ENCODE results near the gene DDX31.
A peak's percentile ranks its signal among the peaks of the same experiment; 100 is the strongest.

Gene DDX31

DNA sequence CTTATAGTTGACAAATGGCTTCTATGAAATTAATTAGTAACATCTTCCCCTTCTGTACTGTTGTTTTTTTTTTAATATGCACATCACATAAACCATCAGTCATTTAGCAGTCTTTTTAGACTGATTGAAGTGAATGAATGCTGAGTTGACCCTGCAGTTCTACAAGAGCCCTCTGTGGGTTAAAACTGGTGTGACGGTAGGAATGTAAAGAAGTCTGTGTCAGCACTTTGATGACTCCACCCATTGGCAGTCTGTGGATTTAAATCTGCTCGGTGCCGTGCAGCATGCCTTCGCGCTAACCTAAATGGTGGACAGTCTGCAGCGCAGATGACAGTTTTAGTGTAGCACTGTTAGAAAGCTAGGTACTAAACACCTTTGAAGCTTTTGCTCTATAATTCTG lies 3.6 kb upstream of the DDX31 start:
- DNase-seq (ENCODE audit: low read depth in 2 of 2, low spot score in 1 of 2): no peak

DNA sequence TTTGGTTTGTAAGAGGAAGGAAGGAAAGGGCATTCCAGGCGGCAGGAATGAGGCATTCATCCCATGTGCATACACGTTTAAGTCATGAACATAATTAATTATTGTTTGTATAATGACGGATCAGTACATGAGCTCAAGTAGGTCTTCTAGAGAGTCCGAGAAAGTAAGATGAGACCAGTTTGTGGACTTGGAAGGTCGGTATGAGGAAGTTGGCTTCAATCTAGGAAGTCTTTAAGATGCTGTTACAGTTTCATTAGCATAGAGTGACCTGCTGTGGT lies 2.6 kb upstream of the DDX31 start:
- DNase-seq (ENCODE audit: low read depth in 2 of 2, low spot score in 1 of 2): no peak

DNA sequence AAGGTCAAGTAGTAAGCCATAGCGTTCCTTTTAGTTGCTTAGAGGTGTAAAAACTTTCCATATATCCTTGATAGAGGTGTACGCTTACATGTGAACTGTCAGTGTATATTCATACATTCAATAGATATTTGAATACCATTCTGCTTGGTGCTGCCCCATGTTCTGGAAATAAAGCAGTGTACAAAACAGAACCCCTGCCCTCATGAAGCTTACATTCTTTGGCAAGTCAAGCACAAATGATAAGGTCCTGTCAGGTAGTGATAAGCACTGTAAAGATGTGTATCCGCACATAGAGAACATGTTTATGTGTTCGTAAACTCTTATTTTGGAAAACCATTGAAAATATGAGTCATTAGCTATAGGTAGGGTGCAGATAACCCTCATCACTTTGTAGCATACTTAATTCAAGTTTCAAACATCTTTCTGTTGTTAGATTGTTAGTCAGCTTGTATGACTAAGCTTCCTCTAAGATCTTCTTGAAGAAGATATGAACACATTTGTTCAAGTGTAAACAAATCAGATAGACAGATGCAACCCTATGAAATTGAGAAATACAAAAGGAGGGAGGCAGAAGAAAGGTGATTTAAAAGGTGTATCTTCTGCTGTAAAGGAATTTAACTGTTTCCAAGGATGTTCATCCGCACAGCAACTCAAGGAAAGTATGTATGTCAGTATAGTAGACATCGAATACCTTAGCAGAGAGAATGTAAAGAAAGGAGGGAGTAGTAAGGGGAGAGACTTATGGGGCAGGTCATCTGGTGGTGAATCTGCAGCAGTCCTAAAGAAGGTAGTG lies 2.0 kb upstream of the DDX31 start:
- no peak for DNase-seq (ENCODE audit: low read depth in 2 of 2, low spot score in 1 of 2)

DNA sequence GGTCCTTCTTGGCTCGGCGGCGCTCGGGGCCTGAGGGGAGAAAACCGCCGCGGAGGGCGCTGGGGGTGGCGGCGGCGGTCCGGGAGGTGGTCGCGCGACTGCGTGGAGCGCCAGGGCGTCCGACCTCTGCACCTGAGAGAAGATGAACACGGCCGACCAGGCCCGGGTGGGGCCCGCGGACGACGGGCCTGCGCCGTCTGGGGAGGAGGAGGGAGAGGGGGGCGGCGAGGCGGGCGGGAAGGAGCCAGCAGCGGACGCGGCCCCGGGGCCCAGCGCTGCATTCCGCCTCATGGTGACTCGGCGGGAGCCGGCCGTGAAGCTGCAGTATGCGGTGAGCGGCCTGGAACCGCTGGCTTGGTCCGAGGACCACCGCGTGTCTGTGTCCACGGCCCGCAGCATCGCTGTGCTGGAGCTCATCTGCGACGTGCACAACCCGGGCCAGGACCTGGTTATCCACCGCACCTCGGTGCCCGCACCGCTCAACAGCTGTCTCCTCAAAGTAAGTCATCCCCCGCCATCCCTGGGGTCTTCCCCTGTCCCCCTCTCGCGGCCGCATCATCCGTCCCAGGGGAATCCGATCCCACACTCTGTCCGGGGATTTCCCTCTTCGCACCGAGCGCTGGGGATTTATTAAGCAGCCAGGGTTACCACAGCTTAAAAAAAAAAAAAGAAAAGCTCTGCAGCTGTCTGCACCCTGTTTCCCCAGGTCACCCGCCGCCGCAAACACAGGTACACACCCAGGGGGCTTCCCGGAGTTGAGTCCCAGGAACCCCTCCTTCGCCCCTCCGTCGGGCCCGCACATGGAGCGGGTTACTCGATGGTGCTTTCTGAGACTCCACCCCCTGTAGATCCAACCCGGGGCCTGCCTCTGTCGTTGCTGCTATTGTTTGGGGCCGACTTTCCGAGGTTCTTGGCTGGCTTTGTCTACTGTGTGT lies 941 bp upstream of the DDX31 start, which contains the start of gene GTF3C4:
Gene GTF3C4 (plus strand): TSS at position 8 of the 935 bp plus-strand sequence. CDS start 135 bp downstream, at position 143.
- peak in 1 of 2 donors; percentile 16 for DNase-seq (ENCODE audit: low read depth in 2 of 2, low spot score in 1 of 2)

DNA sequence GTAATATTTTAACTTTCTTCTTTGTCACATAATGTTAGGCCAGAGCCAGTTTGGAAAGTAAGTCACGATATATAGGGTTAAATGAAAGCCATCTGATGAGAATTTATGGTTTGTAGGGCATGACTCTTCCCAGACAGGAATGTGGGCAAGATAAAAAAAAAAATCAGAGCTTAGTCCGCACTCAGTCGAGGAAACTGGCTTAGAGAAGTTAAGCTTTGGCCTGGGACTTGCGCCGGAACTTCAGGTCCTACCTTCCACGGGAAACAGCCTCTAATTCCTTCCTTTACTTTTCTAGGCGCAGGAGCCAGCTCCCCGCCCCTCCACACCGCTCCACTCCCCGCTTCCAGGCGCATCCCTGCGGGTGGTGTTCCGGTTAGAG lies 475 bp downstream of the DDX31 start:
- no peak for DNase-seq (ENCODE audit: low read depth in 2 of 2, low spot score in 1 of 2)

DNA sequence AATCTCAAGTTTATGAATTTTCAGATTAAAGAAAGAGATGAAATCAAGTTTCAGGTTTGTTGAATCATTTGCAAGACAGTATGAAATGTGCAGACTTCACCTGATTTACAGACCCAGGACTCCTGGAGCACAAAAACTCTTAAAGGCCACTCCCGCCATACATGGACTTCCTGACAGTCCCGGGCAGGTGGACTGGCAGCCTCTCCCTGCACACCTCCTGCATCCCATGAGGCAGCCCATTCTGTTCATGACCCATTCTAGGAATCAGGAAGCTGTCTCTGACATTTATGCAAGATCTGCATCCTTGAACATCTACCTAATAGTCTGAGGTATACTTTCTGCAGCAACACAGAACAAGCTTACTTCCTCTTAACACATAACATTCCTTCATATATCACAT lies 5.9 kb downstream of the DDX31 start:
- DNase-seq (ENCODE audit: low read depth in 2 of 2, low spot score in 1 of 2): no peak

DNA sequence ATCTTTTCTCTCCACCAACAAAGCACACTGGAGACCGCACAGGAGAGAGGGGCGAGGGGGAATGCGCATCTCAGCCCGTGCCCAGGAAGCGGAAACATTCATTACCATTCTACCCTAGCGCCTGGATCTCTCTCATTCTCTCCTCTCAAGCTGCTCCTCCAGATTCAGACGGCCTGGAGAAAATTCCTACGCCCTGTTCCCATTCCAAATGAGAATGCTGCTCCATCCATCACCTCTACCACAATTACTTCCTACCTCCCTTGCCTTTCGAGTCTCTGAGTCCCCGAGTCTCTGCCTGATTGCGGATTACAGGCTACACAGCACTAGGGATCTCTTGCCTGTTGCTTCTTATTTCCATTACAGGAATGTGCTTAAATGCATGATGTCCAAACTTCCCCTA lies 6.7 kb downstream of the DDX31 start:
- no peak for DNase-seq (ENCODE audit: low read depth in 2 of 2, low spot score in 1 of 2)

DNA sequence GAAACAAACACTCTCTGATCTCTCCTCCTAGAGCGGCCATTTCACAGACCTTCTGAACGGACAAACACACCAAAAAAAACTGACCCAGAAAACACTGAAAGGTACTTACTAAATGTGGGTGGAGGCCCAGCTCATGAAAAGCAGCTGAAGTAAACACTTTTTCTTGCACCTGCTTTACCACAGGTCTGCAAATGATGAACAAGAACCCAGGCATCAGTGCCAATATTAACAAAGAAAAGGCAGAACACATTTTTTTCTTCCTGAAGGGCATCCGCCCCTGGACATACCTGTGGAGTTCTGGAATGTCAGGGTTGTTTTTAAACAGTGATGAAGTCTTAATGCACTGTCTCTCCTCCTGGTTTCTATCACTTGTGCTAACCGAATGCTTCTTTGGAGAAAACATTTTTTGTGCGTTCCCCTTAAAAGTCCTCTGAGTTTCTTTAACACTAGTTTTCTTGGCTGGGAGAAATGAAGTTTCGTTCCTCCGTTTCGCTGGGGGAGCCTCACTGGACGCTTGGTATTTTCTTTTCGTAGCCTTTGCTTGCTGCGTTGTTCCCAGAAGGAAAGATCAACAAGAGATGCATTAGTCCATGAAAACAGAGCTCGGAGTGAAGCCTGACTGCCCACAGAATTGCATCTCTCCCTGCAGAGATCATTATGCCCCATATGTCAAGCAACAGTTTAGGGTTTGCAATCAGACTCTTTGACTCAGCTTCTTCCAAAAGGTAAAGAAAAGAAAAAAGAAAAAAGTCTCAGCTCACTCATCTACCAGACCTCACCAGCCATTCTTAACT lies 7.4 kb downstream of the DDX31 start:
- no peak for DNase-seq (ENCODE audit: low read depth in 2 of 2, low spot score in 1 of 2)

DNA sequence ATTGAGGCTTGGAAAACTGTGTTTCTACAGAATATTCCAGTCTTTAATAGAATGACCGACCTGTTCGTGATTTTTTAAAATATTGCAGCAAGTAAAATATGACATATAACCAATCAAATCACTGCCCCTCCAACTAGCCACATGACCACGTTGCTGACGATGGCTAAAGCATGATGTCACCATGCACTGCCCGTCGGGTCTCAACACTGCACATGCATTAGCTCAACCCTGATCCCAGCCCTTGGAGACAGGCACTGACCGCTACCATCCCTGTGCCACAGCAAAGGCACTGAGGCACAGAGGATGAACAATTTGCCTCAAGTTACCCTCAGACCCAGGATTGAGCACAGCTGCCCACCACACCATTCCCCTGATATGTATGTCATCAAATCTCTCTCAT lies 13.5 kb downstream of the DDX31 start:
- no peak for DNase-seq (ENCODE audit: low read depth in 2 of 2, low spot score in 1 of 2)

DNA sequence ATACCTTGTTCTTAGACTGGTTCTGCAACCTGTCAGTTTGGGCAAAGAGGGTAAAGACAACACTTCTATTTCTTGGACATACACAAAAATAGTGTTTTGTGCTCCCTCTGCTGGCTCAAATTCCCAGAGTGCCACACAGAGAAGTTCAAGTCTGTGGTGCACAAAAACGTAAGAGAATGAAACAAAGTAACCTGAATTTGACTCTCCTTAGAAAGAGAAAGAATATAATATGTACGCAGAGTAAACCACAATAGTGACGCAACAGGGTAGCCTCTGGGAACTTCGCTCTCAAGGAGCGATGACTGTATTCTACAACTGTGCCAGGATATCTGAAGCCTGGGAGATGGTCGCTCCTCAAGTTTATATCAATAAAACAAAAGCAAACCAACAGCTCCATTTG lies 18.5 kb downstream of the DDX31 start:
- DNase-seq (ENCODE audit: low read depth in 2 of 2, low spot score in 1 of 2): no peak

DNA sequence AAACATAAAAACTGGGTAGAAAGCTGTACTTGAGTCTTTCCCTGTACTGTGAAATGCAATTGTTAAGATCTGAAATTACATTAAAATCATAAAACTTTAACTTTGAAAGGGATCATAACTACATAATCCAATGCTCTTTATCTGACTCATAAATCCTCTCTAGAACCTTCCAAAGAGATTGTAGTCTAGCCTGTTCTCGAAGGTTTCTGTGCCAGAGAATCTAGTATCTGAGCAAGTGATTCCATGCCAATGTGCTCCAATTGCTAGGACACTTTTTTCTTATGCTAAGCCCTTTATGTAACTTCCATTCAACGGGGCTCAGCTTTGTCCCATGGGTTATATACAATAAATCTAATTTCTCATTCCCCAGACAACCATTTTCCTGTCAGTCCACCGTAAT lies 21.1 kb downstream of the DDX31 start:
- no peak for DNase-seq (ENCODE audit: low read depth in 2 of 2, low spot score in 1 of 2)

DNA sequence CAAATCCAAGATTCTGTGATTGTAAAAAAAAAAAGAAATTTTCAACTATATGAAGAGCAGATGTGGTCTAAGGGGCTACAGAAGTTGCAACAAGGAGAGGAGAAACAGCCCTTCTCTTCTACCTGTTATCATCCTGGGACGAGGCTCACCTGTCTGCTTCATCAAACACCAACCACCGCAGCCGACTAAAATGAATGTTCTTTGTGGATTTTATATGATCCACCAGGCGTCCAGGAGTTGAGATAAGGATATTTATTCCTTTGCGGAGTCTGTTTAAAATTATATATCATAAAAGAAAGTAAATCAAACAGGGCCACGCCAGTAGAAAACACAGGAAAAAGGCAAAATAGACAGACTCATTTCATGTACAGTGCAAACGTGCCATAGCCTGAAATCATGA lies 21.5 kb downstream of the DDX31 start:
- DNase-seq (ENCODE audit: low read depth in 2 of 2, low spot score in 1 of 2): no peak

DNA sequence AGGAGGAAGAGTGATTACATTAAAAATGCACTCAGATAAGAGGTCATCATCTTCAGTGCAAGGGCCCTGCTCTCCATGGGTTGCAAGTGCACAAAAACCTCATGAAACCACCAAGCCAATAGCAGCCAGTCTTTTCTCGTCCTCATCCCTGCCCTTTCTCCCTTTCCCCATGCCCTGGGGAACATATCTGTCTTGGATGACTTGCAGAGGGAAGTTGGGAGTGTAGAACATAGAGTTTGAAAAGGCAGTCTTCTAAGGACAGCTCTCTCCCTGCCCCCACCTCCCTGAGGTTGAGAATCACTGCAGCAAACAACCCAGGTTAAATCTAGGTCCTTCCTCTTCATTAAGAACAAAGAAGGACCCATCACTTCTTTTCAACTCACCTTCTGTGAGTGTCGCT lies 22.0 kb downstream of the DDX31 start:
- DNase-seq (ENCODE audit: low read depth in 2 of 2, low spot score in 1 of 2): no peak

DNA sequence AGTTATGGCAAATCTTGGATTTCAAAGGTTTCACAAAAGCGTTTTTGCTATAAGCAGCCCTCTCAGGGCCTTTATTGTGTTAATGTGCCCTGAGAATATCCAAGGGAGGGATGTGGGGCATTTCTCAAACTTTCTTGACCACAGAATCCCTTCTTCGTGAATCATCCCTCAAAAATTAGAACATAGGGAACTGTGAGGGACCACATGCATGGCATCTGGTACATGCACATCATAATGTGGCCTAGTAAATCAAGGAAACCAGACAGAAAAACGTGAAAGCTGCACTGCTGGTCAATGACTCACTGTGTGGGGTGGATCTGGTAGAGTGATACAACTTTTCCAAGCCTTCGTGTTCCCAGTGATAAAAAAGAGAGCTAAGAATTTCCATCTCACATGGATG lies 22.4 kb downstream of the DDX31 start:
- no peak for DNase-seq (ENCODE audit: low read depth in 2 of 2, low spot score in 1 of 2)

DNA sequence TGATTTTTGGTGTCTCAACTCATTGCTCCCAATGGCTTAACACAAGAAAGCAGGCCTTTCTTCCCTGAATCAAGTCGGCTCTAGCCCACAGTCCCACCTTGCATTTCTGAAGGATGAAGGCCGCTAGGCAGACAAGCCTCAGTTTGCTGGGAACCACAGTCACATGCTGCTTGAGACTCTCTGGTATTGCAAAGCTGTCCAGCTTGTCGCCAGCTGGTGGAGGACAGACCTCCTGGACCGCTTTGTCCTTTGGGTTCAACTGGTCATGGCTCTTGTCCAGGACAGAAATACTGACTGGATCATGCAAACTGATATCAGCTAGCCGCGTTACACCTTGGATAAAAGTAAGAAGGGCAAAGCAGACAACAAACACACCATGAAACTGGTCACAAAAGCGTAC lies 23.1 kb downstream of the DDX31 start:
- DNase-seq (ENCODE audit: low read depth in 2 of 2, low spot score in 1 of 2): no peak

DNA sequence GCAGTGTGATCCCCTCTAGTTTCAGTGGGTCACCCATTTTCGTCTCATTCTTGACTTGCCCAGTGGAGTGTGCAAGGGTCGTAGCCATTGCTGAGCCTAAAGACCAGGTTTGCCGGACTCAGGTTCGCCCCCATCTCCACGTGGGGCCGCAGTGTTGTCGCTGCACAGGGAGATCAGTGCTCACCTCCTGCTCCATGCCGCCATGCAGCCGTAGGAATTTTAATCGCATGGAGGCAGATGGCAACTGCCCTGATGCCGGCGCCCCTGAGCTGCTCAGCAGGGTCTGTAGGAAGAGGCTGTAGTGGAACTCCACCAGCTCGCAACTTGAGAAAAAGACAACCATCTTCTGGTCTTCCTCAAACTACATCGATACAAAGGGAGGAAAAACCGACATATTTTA lies 24.1 kb downstream of the DDX31 start:
- no peak for DNase-seq (ENCODE audit: low read depth in 2 of 2, low spot score in 1 of 2)

DNA sequence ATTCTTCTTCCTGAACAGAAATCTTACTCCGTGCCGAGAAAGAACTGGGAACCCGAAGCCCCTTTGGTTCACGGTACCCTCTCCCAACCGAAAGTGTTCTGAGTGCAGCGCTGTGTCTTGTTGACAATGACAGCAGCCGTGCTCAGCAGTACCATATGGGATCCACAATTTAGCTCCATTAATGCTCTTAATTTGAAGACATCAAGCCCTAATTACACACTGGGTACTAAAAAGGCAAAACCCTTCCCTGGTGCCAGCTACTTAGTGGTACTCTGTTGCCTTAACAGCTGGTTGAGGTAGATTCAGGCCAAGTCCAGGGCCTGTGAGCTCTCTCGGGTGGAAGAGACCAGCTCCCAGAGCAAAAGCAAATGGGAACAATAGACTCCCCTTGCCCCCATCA lies 24.5 kb downstream of the DDX31 start:
- DNase-seq (ENCODE audit: low read depth in 2 of 2, low spot score in 1 of 2): no peak

DNA sequence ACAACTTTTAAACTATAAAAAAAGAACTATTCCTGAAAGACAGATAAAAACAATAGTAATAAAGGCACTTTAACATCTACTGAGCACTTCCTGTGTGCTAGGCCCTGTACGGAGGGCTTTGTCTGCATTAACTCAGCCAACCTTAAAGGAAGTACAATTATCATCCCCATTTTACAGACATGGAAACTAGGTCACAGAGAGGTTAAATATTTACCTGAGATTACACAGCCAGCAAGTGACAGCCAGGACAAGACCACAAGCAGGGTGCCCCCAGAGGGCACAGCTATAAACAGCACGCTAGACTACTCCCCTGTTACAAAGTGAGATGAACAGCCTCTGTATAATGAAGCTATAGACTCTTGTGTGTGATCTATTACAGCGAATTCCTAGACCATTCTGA lies 25.5 kb downstream of the DDX31 start:
- no peak for DNase-seq (ENCODE audit: low read depth in 2 of 2, low spot score in 1 of 2)

DNA sequence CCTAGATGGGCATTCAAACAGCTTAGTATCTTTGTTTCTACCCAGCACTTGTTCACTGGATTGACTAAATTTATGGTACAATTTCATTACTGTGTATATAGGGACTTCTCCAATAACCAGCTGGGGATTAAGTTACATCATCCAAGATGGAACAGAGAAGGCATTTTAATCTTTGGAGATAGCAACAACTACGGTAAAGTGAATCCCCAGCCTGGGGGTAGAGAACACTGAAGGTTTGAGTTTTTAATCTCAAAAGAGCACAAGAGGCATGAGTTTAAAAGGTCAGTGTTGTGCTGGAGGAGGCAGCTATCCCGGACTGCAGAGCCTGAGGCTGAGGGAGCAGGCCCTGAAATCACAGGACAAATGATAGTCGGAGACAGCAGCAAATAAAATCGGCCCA lies 28.6 kb downstream of the DDX31 start:
- DNase-seq (ENCODE audit: low read depth in 2 of 2, low spot score in 1 of 2): no peak

DNA sequence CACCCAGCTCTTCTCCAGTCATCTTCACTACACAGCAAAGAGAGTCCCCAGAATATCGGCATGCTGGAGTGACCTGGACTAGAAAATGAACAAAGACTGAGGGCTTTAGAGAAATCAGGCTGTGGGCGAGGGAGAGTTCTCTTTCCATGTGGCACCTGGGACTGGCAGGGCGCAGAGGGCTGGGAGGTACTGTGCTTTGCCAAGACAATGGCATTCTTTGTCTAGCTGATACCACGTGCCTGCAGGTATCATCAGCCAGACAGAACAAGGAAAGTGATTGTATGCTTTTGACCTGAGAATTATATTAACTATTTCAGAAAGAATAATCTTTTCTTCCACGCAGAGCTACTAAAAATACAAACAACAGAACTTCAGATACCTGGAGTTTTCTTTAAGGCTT lies 30.5 kb downstream of the DDX31 start:
- DNase-seq (ENCODE audit: low read depth in 2 of 2, low spot score in 1 of 2): no peak

DNA sequence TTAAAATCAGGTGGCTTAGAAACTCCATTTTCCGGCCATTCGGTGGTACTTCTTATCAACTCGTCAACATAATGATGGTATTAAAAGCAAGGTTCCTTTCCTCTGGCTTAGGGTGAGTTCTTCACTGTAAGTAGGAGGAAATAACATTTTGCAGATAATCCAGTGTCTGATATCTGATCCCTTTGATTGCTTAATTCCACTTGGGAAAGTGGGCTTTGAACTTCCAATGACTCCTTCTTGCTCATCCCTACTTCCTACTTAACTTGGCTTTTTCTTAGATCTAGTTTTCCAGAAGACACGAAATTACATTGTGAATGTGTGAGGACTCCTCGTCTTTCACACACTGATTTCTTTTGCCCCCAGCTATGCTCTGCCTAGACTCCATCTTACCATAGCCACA lies 31.5 kb downstream of the DDX31 start:
- no peak for DNase-seq (ENCODE audit: low read depth in 2 of 2, low spot score in 1 of 2)

DNA sequence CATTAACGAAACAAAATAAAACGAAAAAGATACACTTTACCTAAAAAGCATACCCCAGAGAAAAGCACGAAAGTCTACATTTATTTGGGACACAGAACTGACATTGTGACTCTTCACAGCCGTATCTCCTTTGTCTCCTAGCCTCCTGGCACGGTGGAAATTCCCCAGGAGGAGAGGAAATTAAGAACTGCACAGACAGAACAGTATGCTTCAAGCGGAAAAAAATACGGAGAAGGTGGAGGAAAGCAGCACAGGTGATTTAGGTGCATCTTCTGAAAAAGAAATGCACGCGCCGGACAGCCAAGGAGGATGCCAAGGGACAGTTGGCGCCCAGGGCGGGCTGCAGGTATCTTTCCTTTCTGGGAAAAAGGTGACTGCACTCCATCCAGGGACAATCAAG lies 32.0 kb downstream of the DDX31 start:
- no peak for DNase-seq (ENCODE audit: low read depth in 2 of 2, low spot score in 1 of 2)
